GM12891 (cell line): Measurements from ENCODE around the gene ERO1B.

Source experiments
- DNase-seq: peaks from one replicate; pipeline ENCODE4 v3.0.0; 2011; ENCODE audit warnings: low spot score; ENCODE audit not compliant: insufficient read length
- FAIRE-seq: peaks from 2 replicates; lab custom pipeline; 2011; peaks lifted over from hg19 to GRCh38; lab: Jason Lieb, UNC
- PAX5 ChIP-seq: IDR thresholded peaks from 2 replicates; pipeline ENCODE4 v1.6.1; 2011; ENCODE audit warnings: low read length, moderate library complexity, mild to moderate bottlenecking; ENCODE audit not compliant: insufficient read depth, severe bottlenecking
- POLR2A ChIP-seq: IDR thresholded peaks from 2 replicates; pipeline ENCODE4 v1.6.1; 2011; ENCODE audit warnings: low read depth, low read length, control low read depth
- POLR2AphosphoS5 ChIP-seq: IDR thresholded peaks from 2 replicates; pipeline ENCODE4 v1.6.1; 2011; ENCODE audit warnings: low read depth, low read length, control low read depth
- POU2F2 ChIP-seq: IDR thresholded peaks from 2 replicates; pipeline ENCODE4 v1.6.1; 2011; ENCODE audit warnings: low read depth, mild to moderate bottlenecking, control low read depth, low read length, moderate library complexity
- SPI1 ChIP-seq: IDR thresholded peaks from 2 replicates; pipeline ENCODE4 v1.6.1; 2011; ENCODE audit warnings: low read depth, low read length, control low read depth
- TAF1 ChIP-seq: IDR thresholded peaks from 2 replicates; pipeline ENCODE4 v1.6.1; 2011; ENCODE audit warnings: low read depth, low read length, control low read depth

Gene ERO1B

DNA sequence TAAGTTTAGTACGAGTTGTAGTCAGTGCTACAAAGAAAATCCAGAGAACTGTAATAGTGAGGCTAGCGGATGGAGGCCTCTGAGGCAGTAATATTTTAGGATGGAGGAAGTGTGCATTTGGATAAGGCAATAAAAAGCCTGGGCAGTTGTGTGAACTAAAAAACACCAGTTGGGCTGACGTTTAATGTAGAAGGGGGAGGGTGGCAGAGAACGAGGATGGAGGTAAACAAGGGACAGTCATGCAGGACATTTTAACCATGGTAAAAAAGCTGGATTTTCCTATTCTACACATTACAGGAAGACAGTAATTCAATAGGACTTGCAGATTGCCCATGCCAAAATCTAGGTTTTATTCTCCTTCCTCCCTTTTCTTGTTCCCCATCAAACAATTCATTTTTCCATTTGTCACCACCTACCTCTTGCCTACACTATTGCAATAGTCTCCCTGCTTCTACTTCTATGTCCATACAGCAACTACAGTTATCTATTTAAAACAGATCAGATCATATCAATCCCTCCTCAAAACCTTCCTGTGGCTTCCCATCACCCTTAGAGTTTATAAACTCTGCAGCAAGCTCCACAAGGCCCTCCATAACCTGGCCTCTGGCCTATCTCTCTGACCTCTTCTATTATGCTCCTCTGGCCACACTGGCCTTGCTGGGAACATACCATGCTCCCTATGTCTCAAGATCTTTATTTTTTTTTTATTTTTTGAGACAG, 27.7 kb downstream of the ERO1B start:
- DNase-seq (no peak), FAIRE-seq (no peak)
- TF ChIP-seq POU2F2, result no peak
- no peak for TF ChIP-seq SPI1
- TF ChIP-seq TAF1, result no peak
- TF ChIP-seq PAX5, result no peak
- TF ChIP-seq POLR2AphosphoS5, result no peak
- TF ChIP-seq POLR2A, result no peak

- TF ChIP-seq POLR2A (no peak), POLR2AphosphoS5 (no peak), PAX5 (no peak), POU2F2 (no peak), TAF1 (no peak), SPI1 (no peak)
- no peak for DNase-seq
- no peak for FAIRE-seq
These were observed 28.6 kb downstream of the ERO1B start for GRCh38 chr1:236253119-236253518.

- DNase-seq, result no peak
- FAIRE-seq, result no peak
- TF ChIP-seq POLR2AphosphoS5 (no peak), PAX5 (no peak), POU2F2 (no peak), SPI1 (no peak), POLR2A (no peak), TAF1 (no peak)
These were observed 30.2 kb downstream of the ERO1B start for GRCh38 chr1:236251587-236251986.

GRCh38 chr1:236247286-236247685, 34.5 kb downstream of the ERO1B start:
- DNase-seq (no peak), FAIRE-seq (no peak)
- TF ChIP-seq SPI1, result no peak
- TF ChIP-seq POLR2A, result 0 out of 2 replicates have a peak, but pooled peaks have one; percentile 25
- TF ChIP-seq PAX5, result no peak

DNA sequence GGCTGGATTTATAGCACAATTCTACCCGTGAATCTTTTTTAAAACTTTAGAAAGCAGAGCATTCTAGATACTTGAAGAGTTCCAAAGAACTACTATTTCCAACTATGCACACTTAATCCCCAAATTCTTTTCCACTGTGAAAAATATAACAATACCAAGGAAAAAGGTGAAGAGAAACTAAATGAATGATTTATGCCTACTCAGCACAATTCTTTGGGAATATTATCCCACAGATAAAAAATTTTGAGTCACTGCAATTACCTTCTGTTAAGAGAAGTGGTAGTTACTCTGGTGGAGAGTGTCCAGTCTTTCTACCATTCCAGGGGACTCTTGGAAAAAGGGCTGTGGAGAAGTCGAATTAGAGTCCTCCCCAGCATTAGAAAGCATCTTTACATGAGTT, 39.2 kb downstream of the ERO1B start:
- FAIRE-seq (no peak), DNase-seq (no peak)
- no peak for TF ChIP-seq POLR2AphosphoS5
- no peak for TF ChIP-seq SPI1
- TF ChIP-seq PAX5, result no peak
- TF ChIP-seq POU2F2, result no peak
- TF ChIP-seq TAF1, result no peak
- no peak for TF ChIP-seq POLR2A

DNA sequence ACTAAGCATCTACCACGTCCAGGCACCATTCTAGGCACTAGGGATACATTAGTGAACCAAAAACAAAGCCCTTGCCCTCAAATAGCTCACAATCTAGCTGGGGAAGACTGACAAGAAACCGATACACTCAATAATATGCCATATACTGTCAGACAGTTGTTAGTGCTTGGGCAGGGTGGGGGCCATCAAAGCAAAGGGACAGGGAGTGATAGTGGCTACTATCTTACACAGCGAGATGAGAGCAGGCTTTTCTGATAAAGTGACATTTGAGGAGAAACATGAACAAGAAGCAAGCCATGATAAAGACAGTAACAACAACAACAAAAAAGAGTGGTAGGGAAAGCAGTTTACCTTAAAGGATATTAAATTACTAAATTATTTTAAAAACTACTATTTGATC, 41.1 kb downstream of the ERO1B start:
- TF ChIP-seq PAX5, result no peak
- no peak for TF ChIP-seq POLR2AphosphoS5
- no peak for TF ChIP-seq TAF1
- TF ChIP-seq SPI1, result no peak
- no peak for TF ChIP-seq POLR2A
- no peak for TF ChIP-seq POU2F2
- DNase-seq, result no peak
- FAIRE-seq, result no peak

DNA sequence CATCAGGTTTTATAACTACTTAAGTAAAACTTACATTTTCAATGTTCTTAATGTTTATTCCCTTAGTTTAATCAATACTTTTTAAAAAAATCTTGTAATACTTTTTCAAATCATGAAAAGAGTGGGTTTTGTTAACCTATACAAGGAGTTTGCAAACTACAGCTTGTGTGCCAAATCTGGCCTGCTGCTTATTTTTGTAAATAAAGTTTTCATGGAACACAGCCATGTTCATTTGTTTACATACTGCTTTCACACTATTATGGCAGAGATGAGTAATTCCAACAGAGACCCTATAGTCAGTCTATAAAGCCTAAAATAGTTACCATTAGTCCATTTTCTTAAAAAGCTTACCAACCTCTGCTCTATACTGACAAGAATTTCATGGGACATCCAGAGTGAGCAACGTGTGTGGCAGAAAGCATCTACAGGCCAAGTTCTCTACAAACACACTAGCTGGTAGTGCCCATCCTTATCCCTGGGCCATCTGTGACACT, 42.6 kb downstream of the ERO1B start:
- DNase-seq (no peak), FAIRE-seq (no peak)
- no peak for TF ChIP-seq SPI1
- no peak for TF ChIP-seq POU2F2
- no peak for TF ChIP-seq TAF1
- TF ChIP-seq POLR2A, result no peak
- TF ChIP-seq PAX5, result no peak
- no peak for TF ChIP-seq POLR2AphosphoS5

DNA sequence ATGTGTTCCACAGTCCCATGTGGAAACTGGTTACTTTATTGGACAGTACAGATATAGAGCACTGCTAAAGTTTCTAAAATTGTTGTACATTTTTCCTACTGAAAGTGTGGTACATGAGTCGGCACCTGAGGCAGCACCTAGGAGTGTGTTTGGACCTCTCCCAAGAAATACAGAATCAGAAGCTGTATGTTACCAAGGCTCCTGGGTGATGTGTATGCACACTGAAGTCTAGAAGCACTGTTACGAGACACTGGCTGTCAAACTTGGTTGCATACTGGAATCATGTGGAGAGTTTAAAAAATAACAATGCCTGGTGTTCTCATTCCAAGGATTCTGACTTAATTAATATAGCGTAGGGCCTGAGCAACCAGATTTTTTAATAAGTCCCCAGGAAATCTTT, 46.6 kb downstream of the ERO1B start:
- TF ChIP-seq POLR2AphosphoS5 (no peak), TAF1 (no peak), SPI1 (no peak), PAX5 (no peak), POU2F2 (no peak), POLR2A (no peak)
- FAIRE-seq (no peak), DNase-seq (no peak)

- TF ChIP-seq POLR2A, result no peak
- no peak for TF ChIP-seq POLR2AphosphoS5
- TF ChIP-seq PAX5, result no peak
- no peak for TF ChIP-seq TAF1
- no peak for TF ChIP-seq POU2F2
- DNase-seq, result no peak
- peak; percentile 40 for FAIRE-seq
These were observed 53.3 kb downstream of the ERO1B start for GRCh38 chr1:236228411-236228810.

GRCh38 chr1:236222632-236223031, 59.1 kb downstream of the ERO1B start:
- TF ChIP-seq POLR2A (no peak), PAX5 (no peak), TAF1 (no peak), POLR2AphosphoS5 (no peak), POU2F2 (no peak), SPI1 (no peak)
- DNase-seq (no peak), FAIRE-seq (peak; percentile 28)
